Measurements from ENCODE around the gene ICAM1.

- TF ChIP-seq ZFP3 (CRISPR knock-in tag; IDR thresholded peaks at IDR 0.05) (no peak), TCF4 (CRISPR knock-in tag; IDR thresholded peaks at IDR 0.05; ENCODE audit: borderline replicate concordance) (no peak), RARB (CRISPR knock-in tag; IDR thresholded peaks at IDR 0.05) (no peak), ARNTL (CRISPR knock-in tag; IDR thresholded peaks at IDR 0.05; ENCODE audit: borderline replicate concordance, low read depth) (no peak), PATZ1 (CRISPR knock-in tag; IDR thresholded peaks at IDR 0.05; ENCODE audit: borderline replicate concordance) (no peak), ZFP30 (CRISPR knock-in tag; IDR thresholded peaks at IDR 0.05) (no peak), ISL1 (CRISPR knock-in tag; IDR thresholded peaks at IDR 0.05) (no peak)
Measured at GRCh38 chr19:10289167-10289835, 18.4 kb downstream of the ICAM1 start.

Measured in SK-N-SH treated with all-trans-retinoic acid at 6 μM for 48 hours (cell line).